Gastrocnemius medialis (tissue), 4 donors: ENCODE results near the gene NPTXR. TPM values are rescaled to one million over a fixed set of nuclear protein-coding genes. Genes with fewer than 3 reads are reported as not detected.
"Not testable (repeated sequence)": the region's sequence is repeated elsewhere in the genome, so short reads cannot be mapped to it uniquely, and the experiment has no call there.

ENCODE experiments used
- ATAC-seq, 2 donors: fragments of 150-250 bp; one replicate each; pipeline ENCODE4 v1.9.1; 2016
- DNase-seq, 2 donors: peaks; one replicate each; pipeline ENCODE4 v3.0.0-alpha.2; 2019
- H3K27ac ChIP-seq, 4 donors: fragments of 200-600 bp; sonication (generic); 1 replicate in 1 of 4; 2 replicates in 3 of 4; pipeline ENCODE4 v1.5.1; 2016 to 2018; ENCODE audit warnings: mild to moderate bottlenecking in 2 of 4, moderate library complexity in 1 of 4
- H3K27me3 ChIP-seq, 3 donors: fragments of 200-600 bp; sonication (generic) in 2 of 3; 1 replicate in 1 of 3; 2 replicates in 2 of 3; pipeline versions ENCODE4 v1.5.1 to v1.6.0; 2016 to 2019; ENCODE audit warnings: mild to moderate bottlenecking in 1 of 3, moderate library complexity in 1 of 3
- H3K36me3 ChIP-seq, 2 donors: fragments of 200-600 bp; sonication (generic) in 1 of 2; one replicate each; pipeline ENCODE4 v1.5.1; 2017 to 2018
- H3K4me1 ChIP-seq, 2 donors: fragments of 200-600 bp; sonication (generic) in 1 of 2; one replicate each; pipeline ENCODE4 v1.5.1; 2016 to 2017; ENCODE audit warnings: mild to moderate bottlenecking in 2 of 2
- H3K4me3 ChIP-seq, 4 donors: fragments of 200-600 bp; sonication (generic) in 3 of 4; 1 replicate in 1 of 4; 2 replicates in 3 of 4; pipeline ENCODE4 v1.5.1; 2016 to 2019; ENCODE audit warnings: mild to moderate bottlenecking in 2 of 4
- H3K9me3 ChIP-seq, 3 donors: fragments of 200-600 bp; sonication (generic) in 2 of 3; 1 replicate in 1 of 3; 2 replicates in 2 of 3; pipeline ENCODE4 v1.5.1; 2016 to 2019
- POLR2A ChIP-seq, 2 donors: fragments of 450-650 bp; IDR thresholded peaks; one replicate each; pipeline ENCODE4 v1.6.1; 2017; ENCODE audit warnings: antibody characterized with exemption in 2 of 2, mild to moderate bottlenecking in 2 of 2, moderate library complexity in 2 of 2
- in situ Hi-C, 4 donors: fragments of 200-750 bp; cut with MboI; loops; one replicate each; pipeline versions ENCODE4 v1.15.0 to v1.8.0; 2017; ENCODE audit warnings: low sequenced_read_pairs in 4 of 4
- intact Hi-C: fragments of 100-400 bp; cut with DNase I; formaldehyde crosslinking; loops from one replicate; pipeline ENCODE4 v1.15.1; 2023; ENCODE audit warnings: low total_unique reads
- total RNA-seq, 4 donors: library from RNA; depleted of rRNA; stranded (reverse); fragments of >200 nt; gene quantifications; one replicate each; pipeline versions ENCODE4 v1.1.0 to v1.2.3, GENCODE V29; 2016
- TF ChIP-seq, protein P1 (sequence below), 5 experiments: fragments of 450-650 bp in 3 of 5; fragments of 200-600 bp in 2 of 5; sonication (generic) in 2 of 5; IDR thresholded peaks in 4 of 5; conservative IDR thresholded peaks in 1 of 5; 1 replicate in 4 of 5; 2 replicates in 1 of 5; pipeline ENCODE4 v1.5.1; 2016 to 2019; ENCODE audit warnings: antibody characterized with exemption in 5 of 5, mild to moderate bottlenecking in 3 of 5, moderate library complexity in 3 of 5

NPTXR gene
- total RNA-seq, 4 donors from 2014 or later = 0.25 to 5.0 (median 0.73) TPM

DNA sequence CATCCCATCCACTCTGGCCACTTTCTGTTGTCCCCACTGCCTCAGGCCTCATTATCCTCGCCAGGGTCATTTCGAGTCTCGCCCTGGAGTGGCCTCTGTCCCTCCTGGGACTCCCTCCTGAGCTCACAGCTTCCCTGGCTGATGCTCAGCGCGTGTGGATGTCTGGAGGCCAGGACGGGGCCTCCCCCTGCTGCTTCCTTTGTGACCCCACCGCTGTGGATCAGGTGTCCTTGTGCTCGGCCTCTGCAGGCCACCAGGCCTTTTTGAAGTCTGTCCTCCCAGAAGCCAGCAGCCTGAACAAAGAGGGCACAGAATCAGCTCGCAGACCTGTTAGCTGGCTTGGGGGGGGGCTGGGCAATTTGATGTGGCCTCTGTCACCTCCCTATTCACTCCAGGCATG, 14.7 kb upstream of the NPTXR start:
- H3K4me3 ChIP-seq = no peak overlapping the region
- H3K9me3 ChIP-seq = no peaks in the 10 kb centered on the region
- H3K4me1 ChIP-seq = no peaks in the 10 kb centered on the region
- intact Hi-C loops = no loop called here
- in situ Hi-C loops = no loop called here
- no peak overlapping the region for H3K27ac ChIP-seq
- ATAC-seq (no peak), DNase-seq (no peak)
- TF ChIP-seq, protein P1, sequence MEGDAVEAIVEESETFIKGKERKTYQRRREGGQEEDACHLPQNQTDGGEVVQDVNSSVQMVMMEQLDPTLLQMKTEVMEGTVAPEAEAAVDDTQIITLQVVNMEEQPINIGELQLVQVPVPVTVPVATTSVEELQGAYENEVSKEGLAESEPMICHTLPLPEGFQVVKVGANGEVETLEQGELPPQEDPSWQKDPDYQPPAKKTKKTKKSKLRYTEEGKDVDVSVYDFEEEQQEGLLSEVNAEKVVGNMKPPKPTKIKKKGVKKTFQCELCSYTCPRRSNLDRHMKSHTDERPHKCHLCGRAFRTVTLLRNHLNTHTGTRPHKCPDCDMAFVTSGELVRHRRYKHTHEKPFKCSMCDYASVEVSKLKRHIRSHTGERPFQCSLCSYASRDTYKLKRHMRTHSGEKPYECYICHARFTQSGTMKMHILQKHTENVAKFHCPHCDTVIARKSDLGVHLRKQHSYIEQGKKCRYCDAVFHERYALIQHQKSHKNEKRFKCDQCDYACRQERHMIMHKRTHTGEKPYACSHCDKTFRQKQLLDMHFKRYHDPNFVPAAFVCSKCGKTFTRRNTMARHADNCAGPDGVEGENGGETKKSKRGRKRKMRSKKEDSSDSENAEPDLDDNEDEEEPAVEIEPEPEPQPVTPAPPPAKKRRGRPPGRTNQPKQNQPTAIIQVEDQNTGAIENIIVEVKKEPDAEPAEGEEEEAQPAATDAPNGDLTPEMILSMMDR (IDR thresholded peaks at IDR 0.05 in 4 of 5, conservative IDR thresholded peaks at IDR 0.05 in 1 of 5) = no peak
- no peak for TF ChIP-seq POLR2A (IDR thresholded peaks at IDR 0.05)
- H3K36me3 ChIP-seq = no peaks in the 10 kb centered on the region
- H3K27me3 ChIP-seq = peaks cover 33 to 37% (median 36%) of the 10 kb centered on the region in 3 donors

DNA sequence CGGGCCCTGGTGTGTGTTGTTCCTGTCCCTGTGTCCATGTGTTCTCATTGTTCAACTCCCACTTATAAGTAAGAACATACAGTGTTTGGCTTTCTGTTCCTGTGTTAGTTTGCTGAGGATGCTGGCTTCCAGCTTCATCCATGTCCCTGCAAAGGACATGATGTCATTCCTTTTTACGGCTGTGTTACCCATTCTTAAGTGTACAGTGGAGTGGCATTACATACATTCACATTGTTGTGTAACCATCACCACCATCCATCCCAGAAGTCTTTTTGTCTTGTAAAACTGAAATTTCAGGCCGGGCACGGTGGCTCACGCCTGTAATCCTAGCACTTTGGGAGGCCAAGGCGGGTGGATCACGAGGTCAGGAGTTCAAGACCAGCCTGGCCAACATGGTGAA, 10.6 kb upstream of the NPTXR start:
- DNase-seq, H3K4me1 ChIP-seq, H3K4me3 ChIP-seq, ATAC-seq, H3K9me3 ChIP-seq, H3K27ac ChIP-seq, in situ Hi-C loops, intact Hi-C loops, H3K36me3 ChIP-seq: not testable (repeated sequence)
- peaks cover 12 to 26% (median 14%) of the 10 kb centered on the region in 3 donors for H3K27me3 ChIP-seq

DNA sequence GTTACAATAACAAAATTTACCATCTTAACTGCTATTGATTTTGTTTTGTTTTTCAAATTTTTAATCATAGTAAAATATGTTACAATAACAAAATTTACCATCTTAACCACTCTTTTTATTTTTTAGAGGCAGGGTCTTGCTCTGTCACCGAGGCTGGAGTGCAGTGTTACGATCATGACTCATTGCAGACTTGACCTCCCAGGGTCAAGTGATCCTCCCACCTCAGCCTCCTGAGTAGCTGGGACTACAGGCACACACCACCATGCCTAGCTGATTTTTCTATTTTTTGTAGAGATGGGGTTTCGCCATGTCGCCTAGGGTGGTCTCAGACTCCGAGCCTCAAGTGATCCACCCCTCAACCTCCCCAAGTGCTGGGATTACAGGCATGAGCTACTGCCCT, 10.1 kb upstream of the NPTXR start:
- H3K9me3 ChIP-seq, H3K4me3 ChIP-seq, H3K36me3 ChIP-seq, ATAC-seq, DNase-seq, H3K4me1 ChIP-seq, in situ Hi-C loops, H3K27ac ChIP-seq, intact Hi-C loops: not testable (repeated sequence)
- peaks cover 8 to 21% (median 14%) of the 10 kb centered on the region in 3 donors for H3K27me3 ChIP-seq

DNA sequence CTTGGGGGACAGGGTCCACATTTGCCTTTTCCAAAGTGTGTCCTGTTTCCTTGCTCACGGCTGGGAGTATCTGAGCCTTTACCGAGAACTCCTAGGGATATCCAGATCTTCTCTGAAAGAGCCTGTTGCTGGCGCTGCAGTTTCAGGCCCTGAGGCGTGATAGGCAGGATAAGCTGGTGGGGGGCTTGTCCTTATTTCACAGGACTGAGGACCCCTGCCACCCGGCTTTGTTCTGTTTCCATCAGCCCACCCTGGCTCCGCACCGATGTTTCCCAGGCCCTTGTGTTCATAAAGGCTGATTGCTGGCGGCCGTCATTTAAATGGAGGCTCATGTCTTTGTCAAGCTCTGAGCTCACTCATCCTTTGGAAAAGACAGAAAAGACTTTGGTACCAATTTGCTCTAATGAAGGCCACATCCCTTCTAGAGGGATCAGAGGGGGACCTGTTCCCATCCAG, 9.4 kb upstream of the NPTXR start:
- H3K9me3 ChIP-seq = no peaks in the 10 kb centered on the region
- TF ChIP-seq, protein P1 (IDR thresholded peaks at IDR 0.05 in 4 of 5, conservative IDR thresholded peaks at IDR 0.05 in 1 of 5) = no peak
- TF ChIP-seq POLR2A (IDR thresholded peaks at IDR 0.05) = no peak
- no peaks in the 10 kb centered on the region for H3K4me1 ChIP-seq
- no peak overlapping the region for H3K4me3 ChIP-seq
- no peak overlapping the region for H3K27ac ChIP-seq
- no peak for ATAC-seq
- no peaks in the 10 kb centered on the region for H3K36me3 ChIP-seq
- no peak for DNase-seq
- intact Hi-C loops (no loop called here), in situ Hi-C loops (no loop called here)
- peaks cover 4 to 15% (median 10%) of the 10 kb centered on the region in 3 donors for H3K27me3 ChIP-seq

DNA sequence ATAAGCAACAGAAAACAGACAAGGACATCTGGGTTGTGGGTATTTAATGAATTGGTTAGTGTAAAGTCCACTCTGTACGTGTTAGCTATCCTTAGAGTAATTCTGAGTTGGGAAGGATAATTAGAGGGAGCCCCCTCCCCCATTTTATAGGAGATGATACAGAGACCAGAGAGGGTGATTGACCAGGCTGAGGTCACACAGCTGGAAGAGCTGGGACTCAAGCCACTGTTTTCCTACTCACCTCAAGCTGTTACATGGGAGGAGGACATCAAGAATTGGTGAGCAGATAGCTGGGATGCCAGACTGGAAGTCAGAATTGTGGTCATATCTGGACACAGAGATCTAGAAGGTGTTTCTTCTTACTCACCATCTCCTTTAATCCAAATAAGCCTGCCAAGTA, 8.7 kb upstream of the NPTXR start:
- H3K9me3 ChIP-seq = no peaks in the 10 kb centered on the region
- peaks cover 0 to 10% (median 8%) of the 10 kb centered on the region in 3 donors for H3K27me3 ChIP-seq
- DNase-seq (no peak), ATAC-seq (no peak)
- no peak overlapping the region for H3K27ac ChIP-seq
- no peaks in the 10 kb centered on the region for H3K4me1 ChIP-seq
- TF ChIP-seq POLR2A (IDR thresholded peaks at IDR 0.05) = no peak
- TF ChIP-seq, protein P1 (IDR thresholded peaks at IDR 0.05 in 4 of 5, conservative IDR thresholded peaks at IDR 0.05 in 1 of 5) = no peak
- H3K36me3 ChIP-seq = no peaks in the 10 kb centered on the region
- in situ Hi-C loops (no loop called here), intact Hi-C loops (no loop called here)
- no peak overlapping the region for H3K4me3 ChIP-seq
